Astrocyte (in vitro differentiated cells and primary cell): Measurements from ENCODE around the gene TMPRSS9. TPM values are rescaled to one million over a fixed set of nuclear protein-coding genes. Genes with fewer than 3 reads are reported as not detected.
"Not testable (repeated sequence)": the region's sequence is repeated elsewhere in the genome, so short reads cannot be mapped to it uniquely, and the experiment has no call there.

Experiments
- DNase-seq: peaks from one replicate; pipeline ENCODE4 v3.0.0-alpha.2; 2010; ENCODE audit warnings: low read depth
- FAIRE-seq: peaks from 2 replicates; lab custom pipeline; 2011; peaks lifted over from hg19 to GRCh38; lab: Jason Lieb, UNC
- H2AFZ ChIP-seq: 2 replicates; pipeline ENCODE4 v1.6.0; 2012; ENCODE audit warnings: low read depth, low read length, inconsistent platforms
- H3K27ac ChIP-seq: 2 replicates; pipeline ENCODE4 v1.5.1; 2011; ENCODE audit warnings: low read depth, low read length, inconsistent platforms
- H3K27me3 ChIP-seq: 2 replicates; pipeline ENCODE4 v1.6.0; 2011; ENCODE audit warnings: low read length, inconsistent platforms; ENCODE audit not compliant: insufficient read depth
- H3K36me3 ChIP-seq: 2 replicates; pipeline ENCODE4 v1.5.1; 2011; ENCODE audit warnings: low read length, inconsistent platforms; ENCODE audit not compliant: insufficient read depth
- H3K4me1 ChIP-seq: 2 replicates; pipeline ENCODE4 v1.5.1; 2011; ENCODE audit warnings: low read length, inconsistent platforms; ENCODE audit not compliant: insufficient read depth
- H3K4me2 ChIP-seq: 2 replicates; pipeline ENCODE4 v1.6.0; 2012; ENCODE audit warnings: low read length, inconsistent platforms
- H3K4me3 ChIP-seq: 2 replicates; pipeline ENCODE4 v1.5.1; 2011; ENCODE audit warnings: low read depth, mild to moderate bottlenecking, low read length, inconsistent platforms; ENCODE audit not compliant: insufficient read depth
- H3K79me2 ChIP-seq: 2 replicates; pipeline ENCODE4 v1.6.0; 2012; ENCODE audit warnings: mild to moderate bottlenecking, low read length, inconsistent platforms; ENCODE audit not compliant: insufficient read depth
- H3K9ac ChIP-seq: 2 replicates; pipeline ENCODE4 v1.6.0; 2012; ENCODE audit warnings: mild to moderate bottlenecking, low read length, inconsistent platforms
- H3K9me3 ChIP-seq: 2 replicates; pipeline ENCODE4 v1.5.1; 2012; ENCODE audit warnings: low read depth, mild to moderate bottlenecking, low read length, inconsistent platforms; ENCODE audit not compliant: insufficient read depth
- H4K20me1 ChIP-seq: 2 replicates; pipeline ENCODE4 v1.6.0; 2012; ENCODE audit warnings: low read length, inconsistent platforms; ENCODE audit not compliant: insufficient read depth
- H3K27ac Mint-ChIP-seq: one replicate; pipeline ENCODE4 v1.8.0; 2021; ENCODE audit warnings: mild to moderate bottlenecking, mixed read lengths; ENCODE audit not compliant: unreplicated experiment
- H3K27me3 Mint-ChIP-seq: one replicate; pipeline ENCODE4 v1.8.0; 2021; ENCODE audit warnings: low read depth, mixed read lengths; ENCODE audit not compliant: unreplicated experiment
- H3K36me3 Mint-ChIP-seq: one replicate; pipeline ENCODE4 v1.8.0; 2021; ENCODE audit warnings: low read depth, mixed read lengths; ENCODE audit not compliant: unreplicated experiment
- H3K4me1 Mint-ChIP-seq: one replicate; pipeline ENCODE4 v1.8.0; 2021; ENCODE audit warnings: low read depth, mixed read lengths; ENCODE audit not compliant: unreplicated experiment
- H3K4me3 Mint-ChIP-seq: one replicate; pipeline ENCODE4 v1.8.0; 2021; ENCODE audit warnings: mild to moderate bottlenecking, moderate library complexity, mixed read lengths; ENCODE audit not compliant: unreplicated experiment
- H3K9me3 Mint-ChIP-seq: one replicate; pipeline ENCODE4 v1.8.0; 2021; ENCODE audit warnings: mild to moderate bottlenecking, mixed read lengths; ENCODE audit not compliant: unreplicated experiment
- CTCF ChIP-seq: IDR thresholded peaks from 2 replicates; pipeline ENCODE4 v1.5.1; 2011; ENCODE audit warnings: low read depth, mild to moderate bottlenecking, inconsistent platforms, low read length, moderate library complexity; ENCODE audit not compliant: insufficient read depth
- EZH2 ChIP-seq: IDR thresholded peaks from 2 replicates; pipeline ENCODE4 v1.6.1; 2012; ENCODE audit warnings: mild to moderate bottlenecking, low read length, inconsistent platforms; ENCODE audit not compliant: insufficient read depth
- total RNA-seq: library from RNA; stranded (reverse); gene quantifications from 2 replicates; pipeline ENCODE4 v1.2.1, GENCODE V29; 2021

TMPRSS9 gene
- total RNA-seq, 1 donor from 2014 or later, result 0.16 TPM

DNA sequence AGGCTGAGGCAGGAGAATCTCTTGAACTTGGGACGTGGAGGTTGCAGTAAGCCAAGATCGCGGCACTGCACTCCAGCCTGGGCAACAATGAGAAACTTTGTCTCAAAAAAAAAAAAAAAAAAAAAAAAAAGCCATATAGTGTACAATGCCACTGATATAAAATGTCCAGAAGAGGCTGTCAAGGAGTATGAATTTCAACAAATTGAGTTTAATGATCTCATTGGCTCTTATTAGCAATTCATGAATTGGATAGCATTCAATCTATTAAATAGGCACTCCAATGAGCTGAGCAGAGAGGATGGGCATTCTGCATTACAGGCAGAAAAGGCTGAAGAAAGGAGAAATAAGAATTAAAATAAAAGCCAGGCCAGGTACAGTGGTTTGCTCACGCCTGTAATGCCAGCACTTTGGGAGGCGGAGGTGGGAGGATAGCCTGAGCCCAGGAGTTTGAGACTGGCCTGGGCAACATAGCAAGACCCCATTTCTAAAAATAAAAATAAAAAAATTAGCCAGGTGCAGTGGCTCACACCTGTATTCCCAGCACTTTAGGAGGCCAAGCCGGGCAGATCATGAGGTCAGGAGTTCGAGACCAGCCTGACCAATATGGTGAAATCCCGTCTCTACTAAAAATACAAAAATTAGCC, 97.5 kb downstream of the TMPRSS9 start:
- Histone ChIP-seq H3K27me3 (no peaks in the 10 kb centered on the region), H3K27ac (peak overlapping the region; percentile 57), H3K9me3 (no peaks in the 10 kb centered on the region), H3K36me3 (no peaks in the 10 kb centered on the region), H3K4me2 (peak overlapping the region; percentile 94), H3K4me1 (peaks cover 25% of the 10 kb centered on the region), H3K9ac (peak overlapping the region; percentile 91), H4K20me1 (peaks cover 34% of the 10 kb centered on the region), H3K4me3 (peak overlapping the region; percentile 53), H3K79me2 (peaks cover 50% of the 10 kb centered on the region), H2AFZ (peak overlapping the region; percentile 77)
- TF ChIP-seq CTCF (no peak), EZH2 (no peak)
- H3K9me3 Mint-ChIP-seq, result no peaks in the 10 kb centered on the region
- H3K27me3 Mint-ChIP-seq, result no peaks in the 10 kb centered on the region
- peaks cover 4% of the 10 kb centered on the region for H3K4me1 Mint-ChIP-seq
- no peak for DNase-seq
- peak overlapping the region; percentile 88 for H3K4me3 Mint-ChIP-seq
- no peaks in the 10 kb centered on the region for H3K36me3 Mint-ChIP-seq
- no peak for FAIRE-seq
- no peak overlapping the region for H3K27ac Mint-ChIP-seq

DNA sequence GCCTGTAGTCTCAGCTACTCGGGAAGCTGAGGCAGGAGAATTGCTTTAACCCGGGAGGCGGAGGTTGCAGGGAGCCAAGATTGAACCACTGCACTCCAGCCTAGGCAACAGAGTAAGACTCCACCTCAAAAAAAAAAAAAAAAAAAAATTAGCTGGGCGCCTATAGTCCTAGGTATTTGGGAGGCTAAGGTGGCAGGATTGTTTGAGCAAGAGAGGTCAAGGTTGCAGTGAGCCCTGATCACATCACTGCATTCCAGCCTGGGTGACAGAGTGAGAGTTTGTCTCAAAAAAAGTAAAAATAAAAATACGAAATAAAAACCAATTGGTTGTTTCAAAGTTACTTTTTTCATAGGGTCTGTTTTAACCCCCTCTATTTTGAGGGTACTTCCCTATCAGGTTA, 98.0 kb downstream of the TMPRSS9 start:
- peaks cover 23% of the 10 kb centered on the region for H3K4me1 ChIP-seq
- H3K4me3 Mint-ChIP-seq, result peak overlapping the region; percentile 60

DNA sequence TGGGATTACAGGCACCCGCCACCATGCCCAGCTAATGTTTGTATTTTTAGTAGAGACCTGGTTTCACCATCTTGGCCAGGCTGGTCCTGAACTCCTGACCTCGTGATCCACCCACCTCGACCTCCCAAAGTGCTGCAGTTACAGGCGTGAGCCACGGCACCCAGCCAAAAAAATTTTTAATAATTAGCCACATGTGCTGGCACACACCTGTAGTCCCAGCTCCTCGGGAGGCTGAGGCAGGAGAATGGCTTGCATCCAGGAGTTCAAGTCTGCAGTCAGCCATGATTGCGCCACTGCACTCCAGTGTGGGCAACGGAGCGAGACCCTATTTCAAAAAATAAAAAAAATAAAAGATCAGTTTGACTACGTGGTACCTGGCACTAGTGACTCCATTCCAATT, 98.7 kb downstream of the TMPRSS9 start:
- H3K9me3 Mint-ChIP-seq, H3K27me3 Mint-ChIP-seq, H3K4me1 Mint-ChIP-seq, H3K4me3 Mint-ChIP-seq, H3K36me3 ChIP-seq, H3K27ac Mint-ChIP-seq, H3K27ac ChIP-seq, H2AFZ ChIP-seq, H3K4me3 ChIP-seq, H3K9ac ChIP-seq, H3K9me3 ChIP-seq, H3K36me3 Mint-ChIP-seq, H3K4me2 ChIP-seq, DNase-seq, FAIRE-seq, H3K27me3 ChIP-seq: not testable (repeated sequence)
- Histone ChIP-seq H3K4me1 (peaks cover 22% of the 10 kb centered on the region), H4K20me1 (peaks cover 21% of the 10 kb centered on the region), H3K79me2 (peaks cover 38% of the 10 kb centered on the region)

More for the DNA sequence above, 98.0 kb downstream of the TMPRSS9 start:
- Mint-ChIP-seq H3K9me3 (no peaks in the 10 kb centered on the region), H3K4me1 (peaks cover 4% of the 10 kb centered on the region), H3K27ac (no peak overlapping the region), H3K27me3 (no peaks in the 10 kb centered on the region), H3K36me3 (no peaks in the 10 kb centered on the region)
- Histone ChIP-seq H4K20me1 (peaks cover 28% of the 10 kb centered on the region), H3K36me3 (no peaks in the 10 kb centered on the region), H3K4me2 (no peak overlapping the region), H3K79me2 (peaks cover 45% of the 10 kb centered on the region), H2AFZ (no peak overlapping the region), H3K9ac (no peak overlapping the region), H3K27ac (no peak overlapping the region), H3K9me3 (no peaks in the 10 kb centered on the region), H3K4me3 (no peak overlapping the region), H3K27me3 (no peaks in the 10 kb centered on the region)
- no peak for TF ChIP-seq CTCF
- no peak for TF ChIP-seq EZH2
- DNase-seq (no peak), FAIRE-seq (no peak)
